ENCODE data around the gene ZNF25. TPM values are rescaled to one million over a fixed set of nuclear protein-coding genes. Genes with fewer than 3 reads are reported as not detected.
A peak's percentile ranks its signal among the peaks of the same experiment; 100 is the strongest.
"Not testable (repeated sequence)": the region's sequence is repeated elsewhere in the genome, so short reads cannot be mapped to it uniquely, and the experiment has no call there.

Gene ZNF25
- total RNA-seq (2014; rRNA removed; shearing (Covaris generic)), result 0.15 and 0.60 TPM in 2 replicates

- peak; percentile 98 for DNase-seq (ENCODE audit: low spot score)
These were observed at the start of gene ZNF25 for GRCh38 chr10:37976091-37976879. TSS of gene ZNF25 (minus strand) at chr10:37976647. CDS start at chr10:37971722, 4,925 bp downstream.

GRCh38 chr10:38025283-38025682 lies 48.8 kb upstream of the ZNF25 start:
- DNase-seq (ENCODE audit: low spot score), result no peak

- not testable (repeated sequence) for DNase-seq (ENCODE audit: low spot score)
These were observed 42.7 kb upstream of the ZNF25 start for GRCh38 chr10:38019124-38019523.

- no peak for DNase-seq (ENCODE audit: low spot score)
These were observed 39.9 kb upstream of the ZNF25 start for GRCh38 chr10:38016354-38016753.

GRCh38 chr10:38010119-38010903 lies 33.9 kb upstream of the ZNF25 start, which contains the start of gene ZNF33A:
TSS of gene ZNF33A (plus strand) at chr10:38010675. CDS start at chr10:38012342, 1,667 bp downstream.
- DNase-seq (ENCODE audit: low spot score), result peak; percentile 95

GRCh38 chr10:38007991-38008390 lies 31.5 kb upstream of the ZNF25 start:
- DNase-seq (ENCODE audit: low spot score), result peak; percentile 23

- DNase-seq (ENCODE audit: low spot score), result peak; percentile 10
These were observed 31.1 kb upstream of the ZNF25 start for GRCh38 chr10:38007551-38007950.

GRCh38 chr10:38003588-38003987 lies 27.1 kb upstream of the ZNF25 start:
- DNase-seq (ENCODE audit: low spot score), result no peak

- no peak for DNase-seq (ENCODE audit: low spot score)
These were observed 26.6 kb upstream of the ZNF25 start for GRCh38 chr10:38003026-38003425.

GRCh38 chr10:38000474-38000873 lies 24.0 kb upstream of the ZNF25 start:
- DNase-seq (ENCODE audit: low spot score), result not testable (repeated sequence)

GRCh38 chr10:37998920-37999319 lies 22.5 kb upstream of the ZNF25 start:
- not testable (repeated sequence) for DNase-seq (ENCODE audit: low spot score)

- DNase-seq (ENCODE audit: low spot score), result peak; percentile 15
These were observed 15.6 kb upstream of the ZNF25 start for GRCh38 chr10:37992083-37992482.

GRCh38 chr10:37991655-37992054 lies 15.2 kb upstream of the ZNF25 start:
- DNase-seq (ENCODE audit: low spot score), result no peak

- no peak for DNase-seq (ENCODE audit: low spot score)
These were observed 395 bp upstream of the ZNF25 start for GRCh38 chr10:37976880-37977203.

GRCh38 chr10:37975401-37975991 lies 951 bp downstream of the ZNF25 start:
- peak; percentile 7 for DNase-seq (ENCODE audit: low spot score)

- no peak for DNase-seq (ENCODE audit: low spot score)
These were observed 4.1 kb downstream of the ZNF25 start for GRCh38 chr10:37972396-37972795.

GRCh38 chr10:37965006-37965405 lies 11.4 kb downstream of the ZNF25 start:
- no peak for DNase-seq (ENCODE audit: low spot score)

GRCh38 chr10:37960591-37961137 lies 15.8 kb downstream of the ZNF25 start:
- DNase-seq (ENCODE audit: low spot score), result no peak

- no peak for DNase-seq (ENCODE audit: low spot score)
These were observed 18.6 kb downstream of the ZNF25 start for GRCh38 chr10:37957841-37958240.

- no peak for DNase-seq (ENCODE audit: low spot score)
These were observed 23.5 kb downstream of the ZNF25 start for GRCh38 chr10:37952926-37953325.

- no peak for DNase-seq (ENCODE audit: low spot score)
These were observed 24.2 kb downstream of the ZNF25 start for GRCh38 chr10:37952043-37952755.
